SK-N-SH (cell line): ENCODE results near the gene TEAD1. TPM values are rescaled to one million over a fixed set of nuclear protein-coding genes. Genes with fewer than 3 reads are reported as not detected.

Experiments
- CTCF ChIA-PET: fragments of 300-600, 350-600 bp; formaldehyde crosslinking; extraction: SDS; loops from one replicate; lab custom pipeline; 2021; lab: Yijun Ruan, JAX
- POLR2A ChIA-PET: fragments of 350-600 bp; sonication (Branson Sonifier 250); formaldehyde crosslinking; extraction: SDS; loops from one replicate; lab custom pipeline; 2020; ENCODE audit warnings: antibody characterized with exemption, inconsistent platforms; lab: Yijun Ruan, JAX
- DNase-seq: peaks from one replicate; pipeline ENCODE4 v3.0.0; 2012
- H2AFZ ChIP-seq: fragments of 200-600 bp; sonication (generic); 2 replicates; pipeline ENCODE4 v1.8.1; 2016; ENCODE audit warnings: antibody characterized with exemption, mild to moderate bottlenecking, low read depth
- H3F3A ChIP-seq: fragments of 200-600 bp; sonication (generic); replicated peaks from 2 replicates; pipeline ENCODE3; 2016; ENCODE audit warnings: antibody characterized with exemption, mild to moderate bottlenecking; ENCODE audit not compliant: insufficient read depth
- H3K27ac ChIP-seq, 2 experiments: fragments of 200-500 bp in 1 of 2; fragments of 200-600 bp in 1 of 2; sonication (Bioruptor generic) in 1 of 2; sonication (generic), shearing (Covaris generic) in 1 of 2; 2 replicates each; pipeline versions ENCODE4 v1.5.1 to v1.6.1; 2014 to 2016; ENCODE audit warnings: low read depth in 2 of 2, inconsistent platforms in 1 of 2, low read length in 1 of 2, mild to moderate bottlenecking in 1 of 2, mixed read lengths in 1 of 2
- H3K27me3 ChIP-seq: fragments of 200-600 bp; sonication (generic), shearing (Covaris generic); 2 replicates; pipeline ENCODE4 v1.6.1; 2016; ENCODE audit warnings: mixed run types; ENCODE audit not compliant: insufficient read depth
- H3K36me3 ChIP-seq, 2 experiments: fragments of 200-500 bp in 1 of 2; fragments of 200-600 bp in 1 of 2; sonication (Bioruptor generic) in 1 of 2; sonication (generic) in 1 of 2; replicated peaks in 1 of 2; 2 replicates each; pipeline versions ENCODE3 to v1.5.1; 2014 to 2016; ENCODE audit warnings: low read length in 1 of 2, mild to moderate bottlenecking in 1 of 2; ENCODE audit not compliant: insufficient read depth in 2 of 2, control insufficient read depth in 1 of 2
- H3K4me1 ChIP-seq, 2 experiments: fragments of 200-500 bp in 1 of 2; fragments of 200-600 bp in 1 of 2; sonication (Bioruptor generic) in 1 of 2; sonication (generic), shearing (Covaris generic) in 1 of 2; 2 replicates each; pipeline versions ENCODE4 v1.5.1 to v1.6.1; 2014 to 2016; ENCODE audit warnings: low read depth in 1 of 2, low read length in 1 of 2, mixed run types in 1 of 2; ENCODE audit not compliant: insufficient read depth in 2 of 2, control insufficient read depth in 1 of 2
- H3K4me2 ChIP-seq: fragments of 200-600 bp; sonication (generic), shearing (Covaris generic); 2 replicates; pipeline ENCODE4 v1.6.1; 2017; ENCODE audit warnings: mixed run types
- H3K4me3 ChIP-seq, 2 experiments: fragments of 200-500 bp in 1 of 2; fragments of 200-600 bp in 1 of 2; sonication (Bioruptor generic) in 1 of 2; sonication (generic), shearing (Covaris generic) in 1 of 2; 2 replicates each; pipeline versions ENCODE4 v1.5.1 to v1.8.1; 2014 to 2016; ENCODE audit warnings: low read depth in 2 of 2, inconsistent platforms in 1 of 2, low read length in 1 of 2, mild to moderate bottlenecking in 1 of 2, mixed read lengths in 1 of 2, moderate library complexity in 1 of 2
- H3K79me2 ChIP-seq: fragments of 200-600 bp; sonication (generic); 2 replicates; pipeline ENCODE4 v1.8.1; 2017; ENCODE audit warnings: mild to moderate bottlenecking; ENCODE audit not compliant: insufficient read depth
- H3K9ac ChIP-seq: fragments of 200-600 bp; sonication (generic); 2 replicates; pipeline ENCODE4 v1.6.1; 2017; ENCODE audit warnings: mixed run types
- H3K9me2 ChIP-seq: fragments of 200-600 bp; sonication (generic); 2 replicates; pipeline ENCODE4 v1.6.1; 2017; ENCODE audit warnings: mixed run types
- H3K9me3 ChIP-seq: fragments of 200-600 bp; sonication (generic); 2 replicates; pipeline ENCODE4 v1.6.1; 2017; ENCODE audit warnings: mixed run types, mild to moderate bottlenecking, moderate library complexity
- H4K20me1 ChIP-seq: fragments of 200-600 bp; sonication (generic); 2 replicates; pipeline ENCODE4 v1.6.1; 2017; ENCODE audit warnings: mild to moderate bottlenecking, mixed run types; ENCODE audit not compliant: insufficient read depth
- CHD2 ChIP-seq: fragments of 150-350 bp; IDR thresholded peaks from 2 replicates; pipeline ENCODE4 v1.6.1; 2018; ENCODE audit warnings: low read length; ENCODE audit not compliant: partially characterized antibody
- EP300 ChIP-seq, 2 experiments: IDR thresholded peaks; 2 replicates each; pipeline versions ENCODE4 v1.4.0 to v1.6.1; 2012; ENCODE audit warnings: borderline replicate concordance in 1 of 2, low read depth in 1 of 2, low read length in 1 of 2
- EZH2phosphoT487 ChIP-seq: fragments of 200-600 bp; sonication (generic); IDR thresholded peaks from 2 replicates; pipeline ENCODE4 v1.6.1; 2017; ENCODE audit warnings: low read depth, mixed run types, mild to moderate bottlenecking, antibody characterized with exemption, moderate library complexity, borderline replicate concordance
- FOXM1 ChIP-seq: IDR thresholded peaks from 2 replicates; pipeline ENCODE4 v1.4.0; 2012; ENCODE audit warnings: low read depth, mild to moderate bottlenecking
- JUND ChIP-seq: IDR thresholded peaks from 2 replicates; pipeline ENCODE4 v1.4.0; 2012
- MEF2A ChIP-seq: IDR thresholded peaks from 2 replicates; pipeline ENCODE4 v1.4.0; 2012; ENCODE audit warnings: low read depth, borderline replicate concordance
- MXI1 ChIP-seq: IDR thresholded peaks from 2 replicates; pipeline ENCODE4 v1.6.1; 2012; ENCODE audit warnings: mild to moderate bottlenecking, low read depth, low read length, improper control_type of control experiment
- NFIC ChIP-seq: IDR thresholded peaks from 2 replicates; pipeline ENCODE4 v1.4.0; 2012; ENCODE audit warnings: borderline replicate concordance
- PBX3 ChIP-seq: IDR thresholded peaks from 2 replicates; pipeline ENCODE4; 2012
- POLR2AphosphoS5 ChIP-seq: IDR thresholded peaks from 2 replicates; pipeline ENCODE4 v1.6.1; 2012; ENCODE audit warnings: low read depth, low read length
- RAD21 ChIP-seq: IDR thresholded peaks from 2 replicates; pipeline ENCODE4 v1.6.1; 2012; ENCODE audit warnings: mild to moderate bottlenecking, low read length
- RCOR1 ChIP-seq: fragments of 150-350 bp; IDR thresholded peaks from 2 replicates; pipeline ENCODE4 v1.6.1; 2017; ENCODE audit warnings: antibody characterized with exemption, low read length
- RFX5 ChIP-seq: IDR thresholded peaks from 2 replicates; pipeline ENCODE4 v1.6.1; 2012; ENCODE audit warnings: mild to moderate bottlenecking, improper control_type of control experiment, low read length
- RXRA ChIP-seq: IDR thresholded peaks from 2 replicates; pipeline ENCODE4 v1.4.0; 2012; ENCODE audit warnings: low read depth, mild to moderate bottlenecking, borderline replicate concordance
- SIN3A ChIP-seq: IDR thresholded peaks from 2 replicates; pipeline ENCODE4 v1.6.1; 2012; ENCODE audit warnings: low read depth, mild to moderate bottlenecking, low read length, moderate library complexity, borderline replicate concordance
- SMC3 ChIP-seq: IDR thresholded peaks from 2 replicates; pipeline ENCODE4 v1.6.1; 2012; ENCODE audit warnings: low read depth, low read length, improper control_type of control experiment
- TAF1 ChIP-seq: IDR thresholded peaks from 2 replicates; pipeline ENCODE4 v1.6.1; 2012; ENCODE audit warnings: low read depth, mild to moderate bottlenecking, low read length, moderate library complexity, borderline replicate concordance
- TEAD4 ChIP-seq: IDR thresholded peaks from 2 replicates; pipeline ENCODE4 v1.4.0; 2012; ENCODE audit warnings: mild to moderate bottlenecking, borderline replicate concordance; ENCODE audit not compliant: insufficient read depth
- WGBS: methylation state at CpG from one replicate; pipeline ENCODE4 v1.1.6; 2017; ENCODE audit warnings: low lambda C conversion rate; 5-methylcytosine and 5-hydroxymethylcytosine counted together
- polyA plus RNA-seq, 3 experiments: library from polyadenylated mRNA; depleted of rRNA; stranded (reverse); fragments of >200 nt; gene quantifications; 2 replicates each; pipeline ENCODE4 v1.2.3, GENCODE V29; 2012
- TF ChIP-seq, protein P1 (sequence below): IDR thresholded peaks from 2 replicates; pipeline ENCODE4 v1.6.1; 2012; ENCODE audit warnings: mild to moderate bottlenecking, low read depth, low read length, moderate library complexity
- TF ChIP-seq, protein P2 (sequence below): IDR thresholded peaks from 2 replicates; pipeline ENCODE4 v1.4.0; 2012; ENCODE audit warnings: low read depth, borderline replicate concordance

TEAD1 gene
- polyA plus RNA-seq, 1 of the 3 experiments (the other 2 are of a cell fraction), result 31.2 TPM

DNA sequence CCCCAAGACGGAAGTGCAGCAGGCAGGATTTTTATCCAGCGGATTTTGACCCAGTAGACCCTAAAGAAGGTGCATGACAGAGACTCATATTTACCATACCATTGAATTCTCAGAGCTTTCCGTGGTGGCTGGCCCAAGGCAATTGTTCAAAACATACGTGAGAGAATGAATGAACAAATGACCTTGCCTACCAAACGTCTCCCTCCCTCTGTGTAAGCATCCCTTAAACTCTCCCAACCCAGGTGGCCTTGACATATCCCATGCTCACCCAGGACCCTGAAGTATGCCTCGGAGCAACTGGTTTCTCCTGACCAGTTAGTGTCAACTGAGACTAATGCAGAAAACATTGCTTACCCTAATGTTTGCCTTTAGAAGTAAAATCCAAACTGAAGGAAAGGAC lies 154.9 kb downstream of the TEAD1 start:
- H3K27me3 ChIP-seq, result no peaks in the 10 kb centered on the region
- H2AFZ ChIP-seq, result no peak overlapping the region
- H3K9me2 ChIP-seq, result no peaks in the 10 kb centered on the region
- peaks cover 100% of the 10 kb centered on the region for H3K79me2 ChIP-seq
- no peak for DNase-seq
- H3K4me2 ChIP-seq, result no peak overlapping the region
- ChIA-PET CTCF (interaction anchor here (1.1 to 1.3 kb wide), 2 partner anchors 12 to 60 kb away, joined by 5 to 6 read pairs; no protein-coding TSS in a partner anchor), POLR2A (no interaction called here)
- no peak overlapping the region for H3K9ac ChIP-seq
- 96% methylated on average over 6 of the region's 6 CpGs for whole genome bisulfite sequencing
- peaks cover 59% of the 10 kb centered on the region for H4K20me1 ChIP-seq
- TF ChIP-seq, protein P1, sequence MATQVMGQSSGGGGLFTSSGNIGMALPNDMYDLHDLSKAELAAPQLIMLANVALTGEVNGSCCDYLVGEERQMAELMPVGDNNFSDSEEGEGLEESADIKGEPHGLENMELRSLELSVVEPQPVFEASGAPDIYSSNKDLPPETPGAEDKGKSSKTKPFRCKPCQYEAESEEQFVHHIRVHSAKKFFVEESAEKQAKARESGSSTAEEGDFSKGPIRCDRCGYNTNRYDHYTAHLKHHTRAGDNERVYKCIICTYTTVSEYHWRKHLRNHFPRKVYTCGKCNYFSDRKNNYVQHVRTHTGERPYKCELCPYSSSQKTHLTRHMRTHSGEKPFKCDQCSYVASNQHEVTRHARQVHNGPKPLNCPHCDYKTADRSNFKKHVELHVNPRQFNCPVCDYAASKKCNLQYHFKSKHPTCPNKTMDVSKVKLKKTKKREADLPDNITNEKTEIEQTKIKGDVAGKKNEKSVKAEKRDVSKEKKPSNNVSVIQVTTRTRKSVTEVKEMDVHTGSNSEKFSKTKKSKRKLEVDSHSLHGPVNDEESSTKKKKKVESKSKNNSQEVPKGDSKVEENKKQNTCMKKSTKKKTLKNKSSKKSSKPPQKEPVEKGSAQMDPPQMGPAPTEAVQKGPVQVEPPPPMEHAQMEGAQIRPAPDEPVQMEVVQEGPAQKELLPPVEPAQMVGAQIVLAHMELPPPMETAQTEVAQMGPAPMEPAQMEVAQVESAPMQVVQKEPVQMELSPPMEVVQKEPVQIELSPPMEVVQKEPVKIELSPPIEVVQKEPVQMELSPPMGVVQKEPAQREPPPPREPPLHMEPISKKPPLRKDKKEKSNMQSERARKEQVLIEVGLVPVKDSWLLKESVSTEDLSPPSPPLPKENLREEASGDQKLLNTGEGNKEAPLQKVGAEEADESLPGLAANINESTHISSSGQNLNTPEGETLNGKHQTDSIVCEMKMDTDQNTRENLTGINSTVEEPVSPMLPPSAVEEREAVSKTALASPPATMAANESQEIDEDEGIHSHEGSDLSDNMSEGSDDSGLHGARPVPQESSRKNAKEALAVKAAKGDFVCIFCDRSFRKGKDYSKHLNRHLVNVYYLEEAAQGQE, result no peak
- TF ChIP-seq, protein P2, sequence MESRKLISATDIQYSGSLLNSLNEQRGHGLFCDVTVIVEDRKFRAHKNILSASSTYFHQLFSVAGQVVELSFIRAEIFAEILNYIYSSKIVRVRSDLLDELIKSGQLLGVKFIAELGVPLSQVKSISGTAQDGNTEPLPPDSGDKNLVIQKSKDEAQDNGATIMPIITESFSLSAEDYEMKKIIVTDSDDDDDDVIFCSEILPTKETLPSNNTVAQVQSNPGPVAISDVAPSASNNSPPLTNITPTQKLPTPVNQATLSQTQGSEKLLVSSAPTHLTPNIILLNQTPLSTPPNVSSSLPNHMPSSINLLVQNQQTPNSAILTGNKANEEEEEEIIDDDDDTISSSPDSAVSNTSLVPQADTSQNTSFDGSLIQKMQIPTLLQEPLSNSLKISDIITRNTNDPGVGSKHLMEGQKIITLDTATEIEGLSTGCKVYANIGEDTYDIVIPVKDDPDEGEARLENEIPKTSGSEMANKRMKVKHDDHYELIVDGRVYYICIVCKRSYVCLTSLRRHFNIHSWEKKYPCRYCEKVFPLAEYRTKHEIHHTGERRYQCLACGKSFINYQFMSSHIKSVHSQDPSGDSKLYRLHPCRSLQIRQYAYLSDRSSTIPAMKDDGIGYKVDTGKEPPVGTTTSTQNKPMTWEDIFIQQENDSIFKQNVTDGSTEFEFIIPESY, result no peak
- TF ChIP-seq RAD21 (no peak), JUND (no peak), EP300 (IDR thresholded peaks at IDR 0.05; ENCODE audit: borderline replicate concordance in 1 of 2, low read depth in 1 of 2, low read length in 1 of 2) (no peak)
- H3K4me1 ChIP-seq, result peaks cover 27 to 32% of the 10 kb centered on the region in 2 experiments; a peak in 3 of 4 replicates
- peaks cover 24% of the 10 kb centered on the region for H3F3A ChIP-seq
- peaks cover 8% of the 10 kb centered on the region in 2 experiments for H3K36me3 ChIP-seq
- no peaks in the 10 kb centered on the region for H3K9me3 ChIP-seq
- H3K27ac ChIP-seq, result no peak overlapping the region; a peak in 1 of 4 replicates
- no peak overlapping the region for H3K4me3 ChIP-seq

DNA sequence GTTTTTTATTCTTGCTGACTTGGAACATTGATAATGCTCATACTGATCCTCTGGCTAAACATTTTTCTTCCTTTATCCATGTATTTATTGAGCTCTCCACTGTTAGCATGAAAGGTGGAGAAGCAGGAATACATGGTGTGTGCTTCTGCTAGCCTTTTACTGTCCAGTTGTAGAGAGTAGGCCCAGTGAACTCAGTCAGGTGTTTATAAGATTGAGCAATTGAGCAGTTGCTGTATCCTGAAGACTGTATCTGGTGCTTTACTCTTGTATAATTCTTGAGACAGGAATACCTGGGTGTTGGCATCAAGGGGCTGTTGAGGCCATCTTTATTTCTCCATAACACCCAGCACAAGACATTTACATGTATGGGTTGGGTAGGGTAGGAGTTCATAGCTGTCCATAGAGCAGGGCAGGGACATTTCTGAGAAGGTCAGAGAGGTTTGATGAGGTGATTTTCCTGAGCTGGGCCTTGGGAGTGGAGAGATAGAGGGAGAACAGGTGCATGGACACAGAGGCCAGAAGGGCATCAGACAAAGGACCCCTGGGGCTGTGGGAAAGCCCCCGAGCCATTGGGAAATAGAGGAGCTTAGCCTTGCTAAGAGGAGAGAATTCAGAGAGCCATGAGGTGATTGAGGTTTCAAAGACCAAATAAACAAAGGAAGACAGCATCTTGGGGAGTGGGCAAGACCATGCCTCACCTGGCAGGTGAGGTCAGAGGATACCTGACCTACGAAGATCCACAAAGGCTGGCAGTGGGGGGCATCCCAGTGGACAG lies 155.5 kb downstream of the TEAD1 start:
- Histone ChIP-seq H3K9me3 (no peaks in the 10 kb centered on the region), H3K9ac (no peak overlapping the region), H3K4me1 (peaks cover 22 to 26% of the 10 kb centered on the region in 2 experiments; a peak in 3 of 4 replicates), H3K79me2 (peaks cover 100% of the 10 kb centered on the region), H3K9me2 (no peaks in the 10 kb centered on the region), H2AFZ (no peak overlapping the region), H3K27me3 (no peaks in the 10 kb centered on the region), H3F3A (peaks cover 18% of the 10 kb centered on the region), H3K27ac (no peak overlapping the region; a peak in 1 of 4 replicates), H3K4me3 (no peak overlapping the region), H3K4me2 (no peak overlapping the region), H4K20me1 (peaks cover 65% of the 10 kb centered on the region), H3K36me3 (peaks cover 8% of the 10 kb centered on the region in 2 experiments)
- POLR2A ChIA-PET, result no interaction called here
- CTCF ChIA-PET, result interaction anchor here (0.7 to 1.3 kb wide), 3 partner anchors 9 to 59 kb away, joined by 3 to 6 read pairs (median 5); no protein-coding TSS in a partner anchor
- WGBS, result 85% methylated on average over 2 of the region's 2 CpGs
- no peak for DNase-seq
- TF ChIP-seq RCOR1 (no peak), NFIC (no peak), EZH2phosphoT487 (no peak), MEF2A (no peak), CHD2 (no peak), JUND (no peak), SMC3 (no peak), TAF1 (no peak), RXRA (no peak), TEAD4 (no peak), SIN3A (no peak), MXI1 (no peak), RFX5 (no peak), FOXM1 (no peak), PBX3 (no peak), POLR2AphosphoS5 (no peak)
